ENCODE data around the gene BAHCC1. TPM values are rescaled to one million over a fixed set of nuclear protein-coding genes. Genes with fewer than 3 reads are reported as not detected.

BAHCC1 gene
- total RNA-seq, 1 donor from 2014 or later, result 74.3 TPM

DNA sequence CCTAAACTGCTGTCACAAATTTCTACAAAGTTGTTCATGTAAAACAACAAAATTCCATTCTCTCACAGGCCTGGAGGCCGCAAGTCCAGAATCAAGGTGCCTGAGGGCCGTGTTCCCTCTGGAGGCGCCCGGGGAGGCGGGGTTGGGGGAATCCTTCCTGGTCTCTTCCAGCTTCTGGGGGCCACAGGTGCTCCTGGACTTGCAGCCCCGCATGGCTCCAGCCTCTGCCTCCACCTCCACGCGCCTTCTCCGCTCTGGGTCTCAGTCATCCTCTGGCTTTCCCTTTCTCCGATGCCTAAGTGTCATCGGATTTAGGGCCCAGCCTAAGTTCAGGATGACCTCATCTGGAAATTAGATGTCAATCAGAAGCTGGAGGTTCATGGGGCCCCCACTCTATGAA lies 28.6 kb upstream of the BAHCC1 start:
- no peak for DNase-seq (ENCODE audit: extremely low spot score, unreplicated experiment)
- H3K27ac Mint-ChIP-seq, result no peak overlapping the region
- H3K4me1 Mint-ChIP-seq (ENCODE audit: unreplicated experiment), result peaks cover 25% of the 10 kb centered on the region
- H3K9me3 Mint-ChIP-seq, result no peaks in the 10 kb centered on the region
- TF ChIP-seq, protein P1, sequence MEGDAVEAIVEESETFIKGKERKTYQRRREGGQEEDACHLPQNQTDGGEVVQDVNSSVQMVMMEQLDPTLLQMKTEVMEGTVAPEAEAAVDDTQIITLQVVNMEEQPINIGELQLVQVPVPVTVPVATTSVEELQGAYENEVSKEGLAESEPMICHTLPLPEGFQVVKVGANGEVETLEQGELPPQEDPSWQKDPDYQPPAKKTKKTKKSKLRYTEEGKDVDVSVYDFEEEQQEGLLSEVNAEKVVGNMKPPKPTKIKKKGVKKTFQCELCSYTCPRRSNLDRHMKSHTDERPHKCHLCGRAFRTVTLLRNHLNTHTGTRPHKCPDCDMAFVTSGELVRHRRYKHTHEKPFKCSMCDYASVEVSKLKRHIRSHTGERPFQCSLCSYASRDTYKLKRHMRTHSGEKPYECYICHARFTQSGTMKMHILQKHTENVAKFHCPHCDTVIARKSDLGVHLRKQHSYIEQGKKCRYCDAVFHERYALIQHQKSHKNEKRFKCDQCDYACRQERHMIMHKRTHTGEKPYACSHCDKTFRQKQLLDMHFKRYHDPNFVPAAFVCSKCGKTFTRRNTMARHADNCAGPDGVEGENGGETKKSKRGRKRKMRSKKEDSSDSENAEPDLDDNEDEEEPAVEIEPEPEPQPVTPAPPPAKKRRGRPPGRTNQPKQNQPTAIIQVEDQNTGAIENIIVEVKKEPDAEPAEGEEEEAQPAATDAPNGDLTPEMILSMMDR (conservative IDR thresholded peaks at IDR 0.05), result no peak
- no peak overlapping the region for H3K4me3 Mint-ChIP-seq
- H3K36me3 Mint-ChIP-seq, result no peaks in the 10 kb centered on the region
- H3K27me3 Mint-ChIP-seq, result peaks cover 9% of the 10 kb centered on the region

DNA sequence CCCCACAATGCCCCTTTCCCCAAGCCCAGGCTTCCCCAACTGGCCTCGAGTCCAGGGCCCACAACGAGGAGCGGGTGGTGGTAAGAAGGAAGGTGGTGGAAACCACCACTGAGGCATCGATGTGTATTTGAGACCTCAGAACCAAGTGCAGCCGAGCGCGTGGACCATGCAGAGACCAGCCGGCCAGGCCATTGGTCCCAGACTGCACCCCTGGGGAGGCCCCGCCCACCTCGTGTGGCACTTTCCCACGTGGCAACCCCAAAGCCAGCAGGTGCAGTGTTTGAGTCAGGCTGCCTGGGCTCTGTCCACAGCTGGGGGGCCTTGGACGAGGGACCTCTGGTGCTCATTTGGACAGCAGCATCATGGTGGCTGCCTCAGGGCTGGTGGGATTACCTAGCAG lies 28.1 kb upstream of the BAHCC1 start:
- Mint-ChIP-seq H3K4me1 (ENCODE audit: unreplicated experiment) (peaks cover 21% of the 10 kb centered on the region), H3K4me3 (no peak overlapping the region), H3K9me3 (no peaks in the 10 kb centered on the region), H3K27ac (no peak overlapping the region), H3K27me3 (peaks cover 9% of the 10 kb centered on the region), H3K36me3 (no peaks in the 10 kb centered on the region)
- no peak for DNase-seq (ENCODE audit: extremely low spot score, unreplicated experiment)
- TF ChIP-seq, protein P1 (conservative IDR thresholded peaks at IDR 0.05), result no peak

DNA sequence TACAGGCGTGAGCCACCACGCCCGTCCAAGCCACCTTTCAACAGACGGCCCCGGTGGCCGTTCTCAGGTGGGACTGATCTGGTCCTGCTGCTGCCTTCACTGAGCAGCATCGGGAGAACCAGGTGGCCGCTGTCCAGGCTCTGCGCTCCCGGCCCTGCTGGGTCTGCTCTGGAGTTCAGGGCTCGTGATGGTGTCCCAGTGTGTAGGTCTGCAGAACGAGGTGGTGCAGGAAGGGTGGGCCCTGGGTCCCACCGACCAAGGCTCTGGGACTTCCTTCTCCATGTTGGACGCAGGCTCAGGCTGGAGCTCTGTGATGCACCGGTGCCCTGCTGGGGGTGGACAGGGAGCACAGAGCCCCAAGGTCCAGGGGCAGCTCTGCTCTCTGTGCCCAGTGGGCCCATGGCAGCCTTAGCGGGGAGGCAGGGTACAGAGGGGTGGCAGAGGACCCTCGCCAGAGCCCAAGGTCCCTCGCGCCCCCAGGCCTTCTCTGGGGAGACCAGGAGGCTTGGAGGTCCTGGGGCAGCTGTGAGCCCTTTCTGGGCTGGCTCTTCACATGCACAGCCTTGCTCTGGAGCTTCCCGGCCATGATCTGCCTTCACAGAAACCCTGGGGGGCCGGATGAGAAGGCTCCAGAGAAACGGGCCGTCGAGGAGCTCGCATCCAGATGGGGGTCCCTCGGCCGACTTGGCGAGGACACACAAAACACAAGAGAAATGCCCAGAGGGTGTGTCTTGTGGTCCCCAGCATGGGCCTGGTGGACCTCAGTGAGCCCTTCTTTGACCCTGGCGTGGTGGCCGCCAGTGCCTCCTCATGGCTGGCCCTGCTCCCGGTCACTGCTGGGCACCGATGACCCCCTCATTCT lies 26.9 kb upstream of the BAHCC1 start:
- Mint-ChIP-seq H3K4me3 (no peak overlapping the region), H3K36me3 (no peaks in the 10 kb centered on the region), H3K4me1 (ENCODE audit: unreplicated experiment) (peaks cover 19% of the 10 kb centered on the region), H3K27me3 (peaks cover 5% of the 10 kb centered on the region), H3K27ac (no peak overlapping the region), H3K9me3 (no peaks in the 10 kb centered on the region)
- TF ChIP-seq, protein P1 (conservative IDR thresholded peaks at IDR 0.05), result no peak
- no peak for DNase-seq (ENCODE audit: extremely low spot score, unreplicated experiment)

DNA sequence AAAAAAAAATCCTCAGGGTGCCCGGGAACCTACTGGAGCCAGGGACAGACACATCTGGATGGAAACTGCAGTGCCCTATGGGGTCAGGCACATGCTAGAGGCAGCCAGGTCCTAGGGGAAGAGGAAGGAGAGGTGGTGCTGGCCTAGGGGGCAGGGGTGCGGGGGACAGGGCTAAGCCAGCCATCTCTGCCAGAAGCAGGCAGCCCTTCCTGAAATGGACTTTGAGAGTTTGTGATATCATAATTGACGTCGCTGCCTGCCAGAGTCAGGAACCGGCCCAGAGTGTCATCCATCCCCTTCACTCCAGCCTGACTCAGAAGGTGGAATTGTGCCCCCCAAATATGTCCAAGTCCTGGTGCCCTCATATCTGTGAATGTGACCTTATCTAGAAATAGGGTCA lies 25.0 kb upstream of the BAHCC1 start:
- H3K27me3 Mint-ChIP-seq, result peaks cover 1% of the 10 kb centered on the region
- no peak for DNase-seq (ENCODE audit: extremely low spot score, unreplicated experiment)
- TF ChIP-seq, protein P1 (conservative IDR thresholded peaks at IDR 0.05), result no peak
- no peak overlapping the region for H3K27ac Mint-ChIP-seq
- peaks cover 10% of the 10 kb centered on the region for H3K4me1 Mint-ChIP-seq (ENCODE audit: unreplicated experiment)
- no peak overlapping the region for H3K4me3 Mint-ChIP-seq
- H3K36me3 Mint-ChIP-seq, result no peaks in the 10 kb centered on the region
- H3K9me3 Mint-ChIP-seq, result no peaks in the 10 kb centered on the region

DNA sequence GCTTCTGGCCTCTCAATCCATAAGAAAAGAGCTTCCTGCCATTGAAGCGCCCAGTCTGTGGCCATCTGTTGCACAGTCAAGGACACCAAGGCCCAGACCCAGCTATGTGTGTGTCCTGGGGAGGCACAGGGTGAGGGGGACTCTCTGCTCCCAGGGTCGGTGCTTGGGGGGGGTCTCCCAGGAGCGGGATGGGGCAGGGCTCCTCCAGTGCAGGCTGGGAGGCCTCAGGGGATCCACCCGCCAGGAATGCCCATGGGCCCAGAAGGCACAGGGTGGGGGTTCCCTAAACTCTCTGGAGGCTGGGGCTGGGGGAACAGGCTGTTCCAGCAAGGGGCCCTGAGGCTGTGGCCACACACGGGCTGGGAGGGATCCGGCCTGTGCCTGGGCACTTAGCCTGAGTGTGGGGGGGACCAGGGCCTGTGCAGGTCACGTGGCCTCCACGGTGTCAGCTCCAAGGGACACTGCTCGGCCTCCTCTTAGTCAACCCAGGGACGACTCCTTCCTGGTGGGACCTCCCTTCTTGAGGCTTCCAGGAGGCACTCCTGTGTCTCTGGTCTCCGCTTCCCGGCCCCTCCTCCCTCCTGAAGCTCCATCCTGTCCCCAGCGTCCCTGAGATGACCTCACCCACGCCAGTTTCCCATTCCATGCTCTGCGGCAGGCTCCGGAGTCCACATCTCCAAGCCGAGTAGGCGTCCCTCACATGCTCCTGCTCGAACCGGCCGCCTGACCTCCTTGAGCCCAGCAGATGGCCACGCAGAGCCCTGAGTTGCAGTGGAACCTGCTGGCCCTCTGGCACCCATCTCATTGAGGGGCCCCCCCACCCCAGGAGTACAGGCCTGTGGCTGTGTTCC lies 23.1 kb upstream of the BAHCC1 start:
- Mint-ChIP-seq H3K27me3 (no peaks in the 10 kb centered on the region), H3K4me3 (no peak overlapping the region), H3K27ac (no peak overlapping the region), H3K4me1 (ENCODE audit: unreplicated experiment) (peaks cover 4% of the 10 kb centered on the region), H3K36me3 (no peaks in the 10 kb centered on the region), H3K9me3 (no peaks in the 10 kb centered on the region)
- TF ChIP-seq, protein P1 (conservative IDR thresholded peaks at IDR 0.05), result peak; percentile 63
- DNase-seq (ENCODE audit: extremely low spot score, unreplicated experiment), result no peak
